Breast epithelium (tissue), 3 donors: Measurements from ENCODE around the gene TMTC1.

Experiments
- POLR2AphosphoS5 ChIP-seq, 3 donors: sonication (generic); formaldehyde crosslinking; IDR thresholded peaks; one replicate each; pipeline ENCODE4 v1.6.1; 2017; ENCODE audit warnings: antibody characterized with exemption in 3 of 3
- TF ChIP-seq, protein P1 (sequence below), 3 donors: fragments of 450-650 bp; IDR thresholded peaks; one replicate each; pipeline ENCODE4 v1.5.1; 2016 to 2017; ENCODE audit warnings: antibody characterized with exemption in 3 of 3, mild to moderate bottlenecking in 3 of 3, moderate library complexity in 3 of 3

DNA sequence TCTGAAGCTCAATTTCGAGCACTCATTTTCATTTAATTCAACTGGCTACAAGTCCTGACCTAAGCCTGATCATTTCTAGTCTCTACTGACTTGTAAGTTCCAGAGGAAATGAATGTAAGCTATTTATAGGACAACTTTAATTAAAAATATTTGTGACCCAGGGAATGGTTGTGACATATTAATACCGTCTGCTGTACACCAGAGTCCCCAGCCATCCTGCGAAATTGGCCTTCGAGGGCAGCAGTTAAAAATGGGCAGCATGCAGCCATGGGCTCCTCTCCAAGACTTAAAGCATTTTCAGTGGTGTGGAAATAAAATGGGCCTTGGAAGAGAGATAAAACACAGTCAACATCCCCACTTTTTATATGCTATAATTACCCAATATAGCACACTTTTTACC, 255.6 kb downstream of the TMTC1 start:
- TF ChIP-seq, protein P1, sequence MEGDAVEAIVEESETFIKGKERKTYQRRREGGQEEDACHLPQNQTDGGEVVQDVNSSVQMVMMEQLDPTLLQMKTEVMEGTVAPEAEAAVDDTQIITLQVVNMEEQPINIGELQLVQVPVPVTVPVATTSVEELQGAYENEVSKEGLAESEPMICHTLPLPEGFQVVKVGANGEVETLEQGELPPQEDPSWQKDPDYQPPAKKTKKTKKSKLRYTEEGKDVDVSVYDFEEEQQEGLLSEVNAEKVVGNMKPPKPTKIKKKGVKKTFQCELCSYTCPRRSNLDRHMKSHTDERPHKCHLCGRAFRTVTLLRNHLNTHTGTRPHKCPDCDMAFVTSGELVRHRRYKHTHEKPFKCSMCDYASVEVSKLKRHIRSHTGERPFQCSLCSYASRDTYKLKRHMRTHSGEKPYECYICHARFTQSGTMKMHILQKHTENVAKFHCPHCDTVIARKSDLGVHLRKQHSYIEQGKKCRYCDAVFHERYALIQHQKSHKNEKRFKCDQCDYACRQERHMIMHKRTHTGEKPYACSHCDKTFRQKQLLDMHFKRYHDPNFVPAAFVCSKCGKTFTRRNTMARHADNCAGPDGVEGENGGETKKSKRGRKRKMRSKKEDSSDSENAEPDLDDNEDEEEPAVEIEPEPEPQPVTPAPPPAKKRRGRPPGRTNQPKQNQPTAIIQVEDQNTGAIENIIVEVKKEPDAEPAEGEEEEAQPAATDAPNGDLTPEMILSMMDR (IDR thresholded peaks at IDR 0.05) = no peak
- no peak for TF ChIP-seq POLR2AphosphoS5 (IDR thresholded peaks at IDR 0.05)
